PFSK-1 (cell line): ENCODE measurements around the gene SLC24A1.

Source experiments
- FOXP2 ChIP-seq: optimal IDR thresholded peaks from 2 replicates; pipeline ENCODE3; 2011; ENCODE audit warnings: borderline replicate concordance, control low read depth, inconsistent platforms; ENCODE audit not compliant: insufficient read depth; ENCODE audit errors: extremely low read length, extremely low read depth
- POLR2AphosphoS5 ChIP-seq: IDR thresholded peaks from 2 replicates; pipeline ENCODE4 v1.6.1; 2012; ENCODE audit warnings: low read depth, mild to moderate bottlenecking, control low read depth, low read length, moderate library complexity
- REST ChIP-seq, 2 experiments: IDR thresholded peaks; 2 replicates each; pipeline versions ENCODE4 v1.6.1 to v1.8.0; 2011 to 2012; ENCODE audit warnings: low read depth in 2 of 2, low read length in 2 of 2, control low read depth in 1 of 2, inconsistent platforms in 1 of 2, mild to moderate bottlenecking in 1 of 2, moderate library complexity in 1 of 2; ENCODE audit not compliant: insufficient read depth in 1 of 2
- SIN3A ChIP-seq: IDR thresholded peaks from 2 replicates; pipeline ENCODE4 v1.6.1; 2012; ENCODE audit warnings: mild to moderate bottlenecking, low read length, moderate library complexity, borderline replicate concordance; ENCODE audit not compliant: insufficient read depth
- TAF1 ChIP-seq: IDR thresholded peaks from 2 replicates; pipeline ENCODE4 v1.6.1; 2012; ENCODE audit warnings: low read length, control low read depth, borderline replicate concordance; ENCODE audit not compliant: insufficient read depth

Gene SLC24A1

GRCh38 chr15:65688462-65688861 lies 66.7 kb downstream of the SLC24A1 start:
- TF ChIP-seq SIN3A: no peak
- no peak for TF ChIP-seq POLR2AphosphoS5
- no peak for TF ChIP-seq FOXP2
- no peak for TF ChIP-seq TAF1
- TF ChIP-seq REST (IDR thresholded peaks at IDR 0.05; ENCODE audit: insufficient read depth in 1 of 2, low read depth in 2 of 2, low read length in 2 of 2): no peak

- TF ChIP-seq FOXP2 (no peak), REST (IDR thresholded peaks at IDR 0.05; ENCODE audit: insufficient read depth in 1 of 2, low read depth in 2 of 2, low read length in 2 of 2) (no peak), SIN3A (no peak), TAF1 (no peak), POLR2AphosphoS5 (no peak)
These were observed 68.4 kb downstream of the SLC24A1 start for GRCh38 chr15:65690173-65690572.

GRCh38 chr15:65690778-65691177 lies 69.0 kb downstream of the SLC24A1 start:
- TF ChIP-seq REST (IDR thresholded peaks at IDR 0.05; ENCODE audit: insufficient read depth in 1 of 2, low read depth in 2 of 2, low read length in 2 of 2) (no peak), FOXP2 (no peak), TAF1 (no peak), POLR2AphosphoS5 (no peak), SIN3A (no peak)

GRCh38 chr15:65695081-65695480 lies 73.3 kb downstream of the SLC24A1 start:
- TF ChIP-seq POLR2AphosphoS5 (no peak), REST (IDR thresholded peaks at IDR 0.05; ENCODE audit: insufficient read depth in 1 of 2, low read depth in 2 of 2, low read length in 2 of 2) (no peak), TAF1 (no peak), FOXP2 (no peak), SIN3A (no peak)
